GM19467 (cell line): ENCODE results near the gene NT5C2.

ENCODE experiments used
- ATAC-seq: cut with Tn5 transposase; IDR thresholded peaks from one replicate; pipeline ENCODE4 v1.9.1; 2021; ENCODE audit warnings: mild to moderate bottlenecking, moderate library complexity; ENCODE audit not compliant: unreplicated experiment

NT5C2 gene

DNA sequence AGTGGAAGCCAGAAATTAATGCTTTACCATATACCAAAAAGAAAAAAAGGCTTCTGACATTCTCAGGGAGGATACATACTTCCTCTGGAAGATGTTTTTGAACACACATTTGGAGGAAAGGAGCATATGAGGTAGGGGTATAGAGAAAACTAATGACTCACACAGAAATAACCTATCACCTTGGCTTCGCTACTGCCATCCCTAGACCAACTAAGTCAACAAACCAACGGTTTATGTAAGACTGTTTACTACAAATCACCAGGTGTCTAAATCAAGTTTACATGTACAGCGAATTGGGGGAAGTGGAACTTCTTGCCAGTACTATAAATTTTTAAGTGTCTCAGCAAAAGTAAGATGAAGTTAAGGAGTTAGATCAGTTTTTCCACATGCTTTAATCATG lies 96.9 kb downstream of the NT5C2 start:
- ATAC-seq: no peak

GRCh38 chr10:103095005-103095404 lies 98.1 kb downstream of the NT5C2 start:
- ATAC-seq: no peak

DNA sequence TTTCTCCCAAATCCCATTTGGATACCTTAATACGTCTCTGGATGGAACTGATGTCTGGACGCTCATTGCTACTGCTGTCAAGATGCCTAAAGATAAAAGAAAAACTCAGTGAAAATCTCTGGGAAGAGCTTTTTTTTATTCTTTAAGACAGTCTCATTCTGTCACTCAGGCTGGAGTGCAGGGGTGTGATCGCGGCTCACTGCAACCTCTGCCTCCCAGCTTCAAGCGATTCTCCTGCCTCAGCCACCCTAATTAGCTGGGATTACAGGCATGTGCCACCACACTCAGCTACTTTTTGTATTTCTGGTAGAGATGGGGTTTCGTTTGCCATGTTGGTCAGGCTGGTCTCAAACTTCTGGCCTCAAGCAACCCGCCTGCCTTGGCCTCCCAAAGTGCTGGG lies 102.2 kb downstream of the NT5C2 start:
- ATAC-seq: no peak

DNA sequence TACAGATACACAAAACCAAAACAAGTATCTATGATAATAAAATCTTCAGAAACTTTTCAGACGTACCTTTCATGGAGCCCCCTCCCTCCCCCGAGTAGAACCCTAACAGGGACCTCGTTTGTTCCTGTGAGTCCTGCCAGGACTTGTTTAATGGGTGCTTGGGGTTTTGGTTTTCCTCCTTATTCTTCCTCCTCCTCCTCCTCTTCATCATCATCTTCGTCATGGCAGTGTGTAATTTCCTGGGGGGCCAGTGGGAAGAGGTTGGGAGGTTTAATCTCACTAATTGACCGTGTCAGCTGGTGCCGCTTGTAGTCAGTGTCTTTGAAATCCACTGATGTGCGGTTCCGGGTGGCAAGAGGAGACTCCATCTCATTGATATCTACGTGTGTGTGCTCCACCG lies 103.6 kb downstream of the NT5C2 start:
- ATAC-seq: no peak

DNA sequence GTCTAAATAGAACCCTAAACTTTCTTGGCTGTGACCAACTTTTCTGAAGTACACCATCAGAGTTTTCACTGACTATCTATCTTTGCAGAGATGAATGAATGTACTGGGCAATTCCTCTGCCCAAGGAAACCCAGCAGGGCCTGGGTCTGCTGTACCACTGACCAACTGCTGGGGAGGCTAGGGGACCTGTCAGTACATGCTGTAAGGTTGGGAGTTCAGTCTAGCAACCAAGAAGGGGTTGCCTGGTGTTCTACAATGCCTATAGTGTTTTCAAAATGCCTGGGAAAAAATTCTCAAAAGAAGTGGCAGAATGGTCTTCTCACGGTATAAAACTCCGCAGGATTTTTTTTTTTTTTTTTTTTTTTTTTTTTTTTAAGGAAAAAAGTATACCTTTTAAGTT lies 106.3 kb downstream of the NT5C2 start:
- no peak for ATAC-seq

DNA sequence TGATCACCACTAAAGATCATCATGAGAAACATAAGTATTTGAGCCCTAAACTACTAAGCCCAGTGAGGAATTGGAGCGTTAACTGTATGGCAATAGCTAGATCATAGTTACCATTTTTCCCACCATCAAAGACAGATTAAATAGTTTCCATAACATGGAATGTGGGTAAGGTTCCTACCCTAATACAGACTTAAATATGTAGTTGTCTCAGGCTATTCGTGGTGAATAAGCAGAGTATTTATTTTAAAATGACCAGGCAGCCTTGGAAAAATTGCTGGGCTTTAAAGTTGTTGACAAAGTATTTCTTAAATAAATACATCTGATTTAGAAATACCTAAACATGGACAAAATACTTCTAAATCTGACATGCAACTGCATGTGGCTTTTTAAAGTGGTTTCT lies 106.8 kb downstream of the NT5C2 start:
- no peak for ATAC-seq

GRCh38 chr10:103083977-103084320 lies 109.1 kb downstream of the NT5C2 start:
- no peak for ATAC-seq

DNA sequence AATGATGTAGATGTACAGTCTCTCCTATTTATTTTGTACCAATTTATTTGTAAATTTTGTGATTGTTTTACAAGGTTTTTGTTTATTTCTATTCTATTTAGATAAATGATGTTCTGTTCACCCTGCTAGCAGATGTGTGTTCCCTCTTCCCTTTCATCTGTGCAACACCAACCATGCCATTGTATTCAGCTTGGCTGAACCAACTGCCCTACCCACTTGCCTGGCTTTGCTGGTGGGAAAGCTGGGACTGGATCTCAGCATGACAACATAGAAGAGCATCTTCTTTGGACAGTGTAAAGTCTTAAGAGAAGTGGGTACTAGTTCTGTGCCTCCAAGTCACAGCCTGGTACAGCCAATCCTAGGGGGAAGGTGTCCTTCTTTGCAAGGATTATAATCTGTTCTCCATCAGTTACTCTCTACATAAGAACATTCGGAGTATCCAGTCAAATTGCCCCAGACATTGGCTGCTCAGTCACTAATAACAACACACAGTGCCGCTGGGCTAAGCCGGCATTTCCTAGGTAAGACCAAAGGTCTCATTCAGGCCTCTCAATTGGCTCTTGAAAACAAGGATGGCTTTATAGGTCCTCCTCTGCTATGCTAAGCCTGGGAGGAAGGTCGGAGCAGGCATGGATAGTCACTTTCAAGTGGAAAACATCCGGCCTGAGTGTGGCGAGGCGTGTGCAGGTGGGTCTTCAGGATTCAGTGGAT lies 109.7 kb downstream of the NT5C2 start:
- no peak for ATAC-seq

DNA sequence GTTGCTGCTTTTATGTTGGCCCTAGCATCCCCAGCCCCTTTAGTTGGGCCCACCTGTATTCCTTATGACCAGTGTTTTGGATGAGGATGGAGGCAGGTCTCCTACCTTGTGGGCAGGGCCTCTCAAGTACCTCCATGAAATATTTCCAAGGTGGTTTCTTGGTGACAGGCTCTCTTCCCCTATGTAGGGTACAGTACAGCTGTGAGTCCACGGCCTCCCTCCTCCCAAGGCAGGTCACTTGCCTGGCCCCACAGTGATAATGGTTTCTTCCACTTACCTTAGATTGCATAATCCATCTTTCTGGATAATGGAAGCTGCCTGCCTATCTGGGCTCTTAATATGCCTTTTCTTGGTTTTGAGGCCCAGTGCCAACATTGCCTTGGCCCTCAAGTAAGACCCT lies 110.4 kb downstream of the NT5C2 start:
- ATAC-seq: no peak

DNA sequence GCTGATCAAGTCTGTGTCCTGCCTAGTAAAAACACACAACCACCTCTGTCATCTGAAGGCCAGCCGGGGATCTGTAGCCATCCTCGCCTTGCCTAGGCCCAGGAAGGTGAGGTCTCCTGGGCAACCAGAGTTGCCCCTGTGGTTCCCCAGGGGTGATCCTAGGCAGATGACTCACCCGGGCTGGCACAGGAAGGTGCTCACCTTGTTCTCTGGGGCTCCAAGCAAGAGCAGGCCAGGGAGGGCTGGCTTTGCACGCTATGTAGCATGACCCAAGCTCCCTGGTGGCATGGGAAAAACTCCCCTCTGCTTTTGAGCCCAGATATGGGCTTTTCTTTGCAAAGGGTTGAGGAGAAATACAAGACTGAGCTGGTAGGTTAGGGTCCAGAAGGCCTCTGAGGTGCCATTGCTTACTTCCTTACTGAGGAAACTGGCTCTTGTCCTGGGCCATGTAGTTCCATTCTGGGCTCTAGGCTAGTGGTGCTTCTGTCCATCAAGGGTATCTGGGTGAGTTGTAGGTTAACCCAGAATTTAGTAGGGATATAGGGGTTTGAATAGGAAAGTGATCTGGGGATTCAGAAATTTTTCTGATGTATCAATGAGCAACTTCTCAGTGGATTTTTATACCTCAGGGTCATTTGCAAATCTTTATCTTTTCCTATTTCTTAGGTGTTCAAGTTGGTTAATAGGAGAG lies 112.0 kb downstream of the NT5C2 start:
- no peak for ATAC-seq

- ATAC-seq: no peak
Measured at GRCh38 chr10:103079946-103080345, 113.1 kb downstream of the NT5C2 start.

DNA sequence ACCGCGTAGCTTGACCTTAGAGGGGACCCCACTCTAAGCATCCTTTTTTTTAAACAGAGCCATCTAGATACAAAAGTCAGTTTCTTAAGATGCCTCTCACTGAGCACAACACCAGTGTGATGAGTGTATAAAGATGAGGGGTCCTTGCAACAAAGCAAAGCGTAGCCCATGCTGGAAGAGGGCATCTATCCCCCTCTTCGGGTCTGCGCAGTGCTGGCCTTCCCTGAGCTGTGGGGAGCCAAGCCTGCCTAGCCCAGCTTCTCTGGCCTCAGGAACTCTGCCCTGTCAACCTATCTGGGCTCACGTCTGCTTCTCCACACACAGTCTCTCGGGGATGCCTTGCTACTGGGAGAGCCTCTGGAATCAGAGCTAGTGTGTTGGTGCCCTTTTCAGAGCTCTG lies 114.0 kb downstream of the NT5C2 start:
- ATAC-seq: no peak

- ATAC-seq: no peak
Measured at GRCh38 chr10:103078676-103079075, 114.4 kb downstream of the NT5C2 start.

DNA sequence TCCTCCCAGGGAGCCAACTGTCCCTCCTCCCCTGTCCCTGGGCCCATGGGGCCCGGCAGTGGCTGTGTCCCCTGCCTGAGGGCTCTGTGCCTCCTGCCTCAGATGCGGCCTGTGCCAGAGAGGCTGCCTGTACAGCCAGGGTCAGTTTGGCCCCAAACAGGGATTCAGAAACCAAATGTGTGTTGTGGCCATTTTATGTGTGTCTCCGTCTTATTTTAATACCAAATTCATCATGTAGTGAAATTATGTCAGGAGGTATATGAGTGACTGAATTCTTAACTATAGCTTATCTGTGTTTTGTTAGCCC lies 114.8 kb downstream of the NT5C2 start:
- ATAC-seq: no peak

GRCh38 chr10:103077491-103078308 lies 115.4 kb downstream of the NT5C2 start:
- ATAC-seq: no peak

DNA sequence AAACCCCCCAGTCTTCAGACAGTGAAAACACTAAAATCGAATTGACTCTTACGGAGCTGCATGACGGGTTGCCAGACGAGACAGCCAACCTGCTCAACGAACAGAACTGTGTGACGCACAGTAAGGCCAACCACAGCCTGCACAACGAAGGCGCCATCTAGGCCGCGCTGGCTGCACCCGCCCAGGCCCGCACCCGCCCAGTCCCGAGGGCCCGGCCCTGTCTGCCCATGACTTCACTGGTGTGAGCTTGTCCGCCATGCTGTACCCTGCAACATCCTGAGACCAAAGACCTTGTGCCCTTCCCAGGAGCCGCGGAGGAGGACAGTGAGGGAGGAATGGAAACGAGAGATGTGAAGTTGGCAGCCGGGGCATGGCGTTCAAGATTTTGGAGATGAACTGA lies 116.1 kb downstream of the NT5C2 start:
- ATAC-seq: no peak

DNA sequence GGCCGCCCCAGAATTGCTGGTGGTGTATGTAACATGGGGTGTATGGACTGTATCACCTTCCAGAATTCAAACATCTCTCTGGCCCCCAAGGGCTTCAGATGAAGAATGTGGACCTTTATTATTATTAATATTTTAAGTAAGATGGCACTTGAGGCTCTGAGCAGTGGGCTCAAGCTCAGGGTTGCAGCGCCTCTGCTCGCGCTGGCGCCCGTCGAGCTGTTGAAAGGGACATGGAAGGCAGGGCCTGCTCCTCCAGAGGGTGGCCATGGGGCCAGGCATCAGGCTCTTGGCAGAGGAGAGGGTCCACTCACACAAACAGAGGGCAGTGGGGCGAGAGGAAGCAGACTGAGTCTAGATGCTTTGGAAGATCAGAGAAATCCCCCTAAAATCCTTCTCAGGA lies 120.2 kb downstream of the NT5C2 start:
- no peak for ATAC-seq

GRCh38 chr10:103072276-103072675 lies 120.8 kb downstream of the NT5C2 start:
- ATAC-seq: no peak

- ATAC-seq: no peak
Measured at GRCh38 chr10:103069453-103070331, 123.4 kb downstream of the NT5C2 start.

DNA sequence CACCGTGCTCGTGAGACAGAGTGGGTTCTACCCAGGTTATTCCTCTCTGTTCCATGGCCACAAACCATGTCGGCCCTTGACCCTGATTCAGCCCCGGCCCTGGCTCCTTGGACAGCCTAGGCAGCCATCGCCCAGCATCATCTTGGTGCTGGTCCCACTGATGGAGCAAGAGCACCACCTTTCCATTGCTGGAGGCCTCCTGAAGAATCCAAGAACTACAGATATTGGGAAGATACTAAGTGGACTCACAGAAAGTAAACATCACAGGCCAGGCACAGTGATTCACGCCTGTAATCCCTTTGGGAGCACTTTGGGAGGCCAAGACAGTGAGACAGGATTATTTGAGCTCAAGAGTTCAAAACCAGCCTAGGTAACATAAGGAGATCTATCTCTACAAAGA lies 125.1 kb downstream of the NT5C2 start:
- no peak for ATAC-seq

DNA sequence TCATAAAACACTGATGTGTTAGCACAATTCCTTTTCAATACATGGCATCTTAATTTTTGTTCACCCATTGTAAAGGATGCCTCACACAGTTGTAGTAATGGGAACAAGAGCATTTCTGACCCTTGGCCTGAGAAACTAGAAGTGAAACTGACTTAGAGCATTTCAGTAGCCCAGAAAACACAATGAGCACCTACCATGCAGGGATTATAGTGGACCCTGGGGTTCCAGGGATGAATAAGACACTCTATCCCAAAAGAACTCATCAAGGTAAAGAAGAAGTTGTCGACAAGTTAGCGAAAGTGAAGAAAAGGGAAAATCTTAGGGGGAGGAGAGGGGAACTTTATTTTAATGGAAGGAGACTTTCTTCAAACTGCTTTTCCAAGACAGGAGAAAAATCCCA lies 125.6 kb downstream of the NT5C2 start:
- ATAC-seq: no peak
